Measurements from ENCODE around the gene CCDC159.

Gene CCDC159

GRCh38 chr19:11399667-11400066, 53.3 kb downstream of the CCDC159 start:
- no peak for DNase-seq

GRCh38 chr19:11400798-11401197, 54.5 kb downstream of the CCDC159 start:
- no peak for DNase-seq

- DNase-seq, result no peak
Observed at GRCh38 chr19:11401808-11402543, 55.7 kb downstream of the CCDC159 start.

Data from NCI-H1092 (cell line).